GM12872 (cell line): ENCODE results near the gene PI16.

Source experiments
- CTCF ChIP-seq: IDR thresholded peaks from 3 replicates; pipeline ENCODE4 v1.5.1; 2011; ENCODE audit warnings: low read depth, mild to moderate bottlenecking, low read length, moderate library complexity; ENCODE audit not compliant: insufficient read depth

The PI16 gene

GRCh38 chr6:36924778-36925374 is 29.7 kb upstream of the PI16 start:
- no peak for TF ChIP-seq CTCF

- no peak for TF ChIP-seq CTCF
These were observed 28.7 kb upstream of the PI16 start for GRCh38 chr6:36925809-36926208.

GRCh38 chr6:36926708-36927513 is 27.6 kb upstream of the PI16 start:
- no peak for TF ChIP-seq CTCF

GRCh38 chr6:36927691-36928546 is 26.6 kb upstream of the PI16 start:
- no peak for TF ChIP-seq CTCF

- no peak for TF ChIP-seq CTCF
These were observed 26.0 kb upstream of the PI16 start for GRCh38 chr6:36928547-36928918.

- TF ChIP-seq CTCF: no peak
These were observed 25.4 kb upstream of the PI16 start for GRCh38 chr6:36929152-36929551.

- TF ChIP-seq CTCF: no peak
These were observed 24.9 kb upstream of the PI16 start for GRCh38 chr6:36929607-36930006.
